Activated CD8-positive, alpha-beta memory T cell treated with anti-CD3 and anti-CD28 coated beads for 48 hours (primary cell): ENCODE data around the gene MGLL.

Experiments used
- DNase-seq, 3 experiments: peaks; one replicate each; pipeline ENCODE4 v3.0.0-alpha.2; 2020; ENCODE audit warnings: low read depth in 2 of 3, low spot score in 2 of 3

MGLL gene

DNA sequence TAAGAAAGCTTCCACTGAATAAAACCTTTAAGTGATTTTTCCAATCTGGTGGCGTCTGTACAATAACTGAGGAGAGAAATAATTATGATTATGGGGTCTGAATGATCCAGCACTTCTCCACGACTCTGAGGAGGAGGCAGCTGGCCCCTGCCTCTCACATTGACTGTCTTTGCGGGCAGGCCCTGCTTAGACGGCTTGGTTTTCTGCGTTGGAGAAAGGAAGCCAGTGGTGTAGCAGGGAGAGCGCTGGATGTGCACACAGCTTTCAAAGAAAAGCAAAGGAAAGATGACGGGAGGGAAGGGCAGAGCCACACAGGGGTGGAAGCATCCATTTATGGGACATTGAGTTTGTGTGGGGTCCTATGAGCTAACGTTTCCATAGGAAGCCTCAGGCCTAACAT, 62.5 kb downstream of the MGLL start:
- DNase-seq: no peak

DNA sequence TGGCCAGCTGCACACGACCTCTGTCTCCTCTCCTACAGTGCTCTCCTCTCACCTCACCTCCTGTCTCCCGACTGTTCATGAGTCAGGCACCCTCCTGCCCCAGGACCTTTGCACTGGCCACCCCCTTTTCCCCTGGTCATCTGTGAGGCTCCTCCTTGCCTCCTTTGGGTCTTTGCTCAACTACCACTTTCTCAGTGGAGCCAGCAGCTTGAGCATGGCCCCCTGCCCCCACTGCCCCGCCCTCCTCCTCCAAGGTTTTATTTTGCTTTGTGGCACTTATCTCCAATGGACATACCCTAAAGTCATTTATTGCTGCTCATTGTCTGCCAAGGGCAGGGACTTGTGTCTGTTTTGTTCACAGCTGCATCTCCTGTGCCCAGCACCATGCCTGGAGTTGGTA, 64.3 kb downstream of the MGLL start:
- no peak for DNase-seq

DNA sequence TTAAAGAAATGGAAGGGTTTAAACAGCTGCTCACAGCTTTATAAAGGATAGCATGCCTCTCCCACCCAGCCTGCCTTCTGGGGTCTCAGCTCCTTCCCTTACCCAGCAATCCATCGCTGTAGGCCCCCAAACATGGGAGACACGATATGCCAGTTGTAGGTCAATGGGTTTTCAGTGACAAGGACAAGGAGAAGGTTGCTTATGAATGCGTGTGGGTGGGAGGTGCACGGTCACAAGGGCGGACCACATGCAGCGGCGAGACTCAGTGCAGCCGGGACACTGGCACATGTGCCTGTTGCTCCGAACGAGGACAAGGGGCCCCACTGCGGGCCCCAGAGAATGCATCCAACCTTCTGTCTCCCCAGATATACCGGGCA, 67.0 kb downstream of the MGLL start:
- no peak for DNase-seq

DNA sequence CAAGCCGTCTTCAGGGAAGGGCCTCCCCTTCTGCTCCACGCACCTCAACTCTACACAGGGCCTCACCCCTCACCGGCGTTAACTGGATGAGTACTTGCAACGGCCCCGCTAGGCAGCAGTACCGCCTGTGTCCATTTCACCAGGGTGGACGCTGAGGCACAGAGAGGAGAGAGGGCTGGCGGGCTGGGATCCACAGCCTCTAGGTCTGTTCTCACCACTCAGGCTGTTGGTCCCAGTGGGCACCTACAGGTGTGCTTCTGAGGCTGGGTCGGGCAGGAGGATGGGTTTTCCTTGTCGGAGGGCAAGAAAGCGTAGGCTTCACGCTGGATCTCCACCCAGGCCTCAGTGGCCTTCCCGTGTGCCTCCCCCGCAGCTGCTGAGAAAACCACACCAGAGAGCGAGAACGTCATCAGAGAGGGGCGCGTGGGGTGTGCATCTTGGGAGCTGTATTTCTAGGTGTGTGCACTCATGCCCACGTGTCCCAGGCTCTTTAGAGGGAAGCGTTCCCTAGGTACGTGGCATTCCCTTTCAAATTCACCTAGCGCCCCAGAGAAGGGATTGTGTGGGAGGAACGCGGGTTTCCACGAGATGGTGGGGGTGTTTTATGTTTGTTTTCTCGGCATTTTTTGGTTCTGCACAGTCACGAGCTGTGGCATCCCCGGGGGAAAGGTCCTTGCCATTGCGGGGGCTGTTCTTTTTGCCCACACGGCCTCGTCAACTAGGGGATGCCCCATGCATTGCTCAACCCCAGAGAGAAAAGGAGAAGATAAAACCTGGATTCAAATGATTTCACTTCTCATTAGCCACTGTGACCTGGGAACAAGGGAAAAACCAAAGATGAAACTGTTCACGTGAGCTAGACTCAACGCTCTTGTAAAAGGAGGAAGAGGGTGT, 67.7 kb downstream of the MGLL start:
- peak in 2 of 3 experiments; percentile 16 to 18 for DNase-seq

DNA sequence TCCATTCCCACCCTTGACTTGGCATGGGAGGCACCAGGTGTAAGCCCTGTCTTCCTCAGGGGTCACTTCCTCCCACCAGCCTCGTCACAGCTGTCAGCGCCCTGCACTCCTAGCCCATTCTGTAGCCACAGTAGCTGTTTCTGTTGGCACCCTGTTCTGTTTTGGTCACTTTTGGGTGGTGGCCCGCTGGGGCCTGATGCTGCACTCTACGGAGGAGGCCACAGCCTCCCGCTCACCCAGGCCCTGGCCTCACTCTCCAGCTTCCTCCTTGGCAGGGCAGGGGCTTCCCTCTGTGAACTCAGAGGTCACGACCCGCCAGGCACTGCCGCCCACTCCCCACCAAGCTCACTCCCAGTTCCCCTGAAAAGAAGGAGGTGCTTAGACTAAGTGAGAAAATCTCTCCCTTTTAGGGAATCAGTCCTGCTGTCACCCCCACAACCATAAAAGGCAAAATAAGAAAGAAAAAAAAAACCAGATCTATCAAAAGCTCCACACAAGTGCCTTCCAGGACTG, 68.4 kb downstream of the MGLL start:
- no peak for DNase-seq

DNA sequence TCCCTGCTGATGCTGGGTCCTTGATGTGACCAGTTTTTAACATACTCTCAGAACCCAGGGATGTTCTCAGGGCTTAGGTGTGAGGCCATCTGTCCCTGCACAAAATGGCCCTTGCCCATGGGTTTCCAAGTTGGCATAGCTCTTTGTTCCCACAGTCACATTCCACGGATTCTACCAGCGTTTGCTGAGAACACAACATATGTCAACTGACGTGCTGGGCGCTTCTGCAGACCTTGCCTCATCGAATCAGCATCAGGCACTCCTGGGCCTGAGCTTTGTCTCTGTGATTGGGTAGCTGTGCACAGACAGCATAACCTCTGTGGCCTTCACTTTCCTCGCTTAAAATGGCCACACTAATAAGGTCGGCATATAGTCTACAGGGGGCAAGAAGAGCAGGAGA, 69.0 kb downstream of the MGLL start:
- DNase-seq: no peak

DNA sequence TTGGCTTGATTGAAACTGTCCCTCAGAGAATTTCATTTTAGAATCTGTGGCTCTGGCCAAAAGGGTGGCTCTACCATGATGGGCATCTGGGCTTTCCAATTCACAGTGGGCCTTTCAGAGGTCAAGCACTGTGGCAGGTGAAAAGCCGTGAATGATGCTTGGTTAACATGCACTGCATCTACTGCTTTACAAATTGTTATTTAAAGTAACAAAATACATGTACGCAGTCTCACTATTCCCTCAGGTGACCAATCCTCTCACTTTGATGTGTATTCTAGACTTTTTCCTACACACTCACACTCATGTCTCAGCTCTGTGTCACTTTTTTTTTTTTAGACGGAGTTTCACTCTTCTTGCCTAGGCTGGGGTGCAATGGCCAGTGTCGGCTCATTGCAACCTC, 70.5 kb downstream of the MGLL start:
- no peak for DNase-seq

DNA sequence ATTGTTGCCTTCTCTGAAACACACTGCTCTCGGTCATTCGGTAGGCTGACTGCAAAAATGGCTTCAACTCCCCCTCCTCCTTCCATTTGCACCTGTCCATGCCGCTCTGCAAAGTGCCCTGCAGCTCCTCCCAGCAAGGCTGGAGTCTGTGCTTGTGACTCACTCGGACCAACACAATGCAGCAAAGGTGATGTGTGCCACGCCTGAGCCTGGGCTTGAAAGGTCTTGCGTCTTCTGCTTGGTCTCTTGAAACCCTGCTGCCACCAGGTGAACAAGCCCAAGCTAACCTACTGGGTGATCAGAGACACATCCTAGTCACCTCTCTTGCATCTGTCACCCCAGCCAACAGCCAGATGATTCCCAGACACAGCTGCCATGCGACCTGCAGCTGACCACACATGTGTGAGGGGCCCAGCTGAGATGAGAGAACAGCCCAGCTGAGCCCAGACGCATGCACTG, 71.1 kb downstream of the MGLL start:
- no peak for DNase-seq

DNA sequence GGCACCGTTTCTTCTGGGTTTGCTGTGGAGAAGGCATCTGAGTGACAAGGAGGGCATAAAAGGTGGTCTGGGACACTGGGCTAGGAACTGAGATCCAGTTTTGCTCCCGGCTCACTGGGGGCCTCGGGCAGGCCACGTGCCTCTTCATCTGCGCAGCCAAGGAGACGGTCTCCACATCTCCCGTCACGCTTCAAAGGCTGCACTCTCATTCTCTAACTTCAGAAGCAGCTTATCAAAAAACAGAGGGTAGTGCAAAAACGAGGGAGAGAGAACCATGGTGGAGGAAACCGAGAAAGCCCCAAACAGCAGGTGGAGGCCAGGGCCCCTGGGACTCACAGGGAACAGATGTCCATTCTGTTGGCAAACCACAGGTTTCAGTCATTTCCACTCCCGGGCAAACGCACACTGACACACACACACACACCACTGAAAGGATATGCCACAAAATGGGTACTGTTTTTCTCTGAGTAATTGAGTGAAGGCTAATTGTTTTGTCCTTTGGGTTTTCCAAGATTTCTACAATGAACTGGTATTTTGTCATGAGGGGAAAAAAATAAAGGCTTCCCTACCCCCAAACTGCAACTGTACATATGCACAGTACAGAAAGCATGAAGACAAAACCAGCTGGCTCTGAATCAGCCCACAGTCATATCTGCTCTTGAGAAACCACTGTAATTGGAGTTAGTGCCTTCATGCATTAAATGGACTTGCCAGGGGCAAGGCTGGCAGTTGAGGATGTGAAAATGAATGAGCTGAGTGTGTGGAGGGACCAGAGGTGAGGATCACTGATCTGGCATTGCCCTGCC, 71.9 kb downstream of the MGLL start:
- no peak for DNase-seq

DNA sequence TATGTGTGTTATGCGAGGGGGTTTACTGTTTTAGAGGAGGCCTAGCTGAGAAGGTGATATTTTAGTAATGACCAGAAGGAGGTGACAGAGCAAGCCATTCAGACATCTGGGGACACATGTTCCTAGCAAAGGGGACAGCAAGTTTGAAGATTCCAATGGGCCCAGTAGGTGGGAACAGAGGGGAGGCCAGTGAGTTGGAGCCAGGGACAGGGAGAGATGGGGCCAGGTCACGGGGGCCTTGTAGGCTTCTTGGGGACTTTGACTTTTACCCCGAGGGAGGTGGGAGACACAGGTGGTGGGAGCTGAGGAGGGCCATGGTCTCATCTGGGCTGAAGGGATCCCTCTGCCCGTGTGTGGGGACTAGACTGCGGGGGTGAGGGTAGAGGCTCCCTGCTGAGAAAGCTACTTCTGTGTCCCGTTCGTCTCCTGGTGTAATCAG, 72.5 kb downstream of the MGLL start:
- no peak for DNase-seq

DNA sequence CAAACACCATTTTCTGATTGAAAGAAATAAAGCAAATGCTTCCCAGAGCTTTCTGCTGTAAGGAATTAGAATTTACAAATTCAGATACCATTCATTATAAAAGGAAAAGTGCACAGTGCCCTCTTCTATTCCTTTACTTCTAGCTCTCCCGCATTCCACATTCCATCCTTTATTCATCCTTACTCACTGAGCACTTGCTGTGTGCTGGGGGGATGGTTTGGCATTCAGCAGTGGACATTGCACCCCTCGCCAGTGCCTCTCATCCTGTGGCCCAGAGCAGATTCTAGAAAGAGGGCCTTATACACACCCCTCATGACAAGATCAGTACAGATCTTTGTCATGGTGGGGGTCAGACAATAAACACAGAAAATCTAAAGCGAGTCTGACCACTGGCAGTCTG, 73.0 kb downstream of the MGLL start:
- no peak for DNase-seq

DNA sequence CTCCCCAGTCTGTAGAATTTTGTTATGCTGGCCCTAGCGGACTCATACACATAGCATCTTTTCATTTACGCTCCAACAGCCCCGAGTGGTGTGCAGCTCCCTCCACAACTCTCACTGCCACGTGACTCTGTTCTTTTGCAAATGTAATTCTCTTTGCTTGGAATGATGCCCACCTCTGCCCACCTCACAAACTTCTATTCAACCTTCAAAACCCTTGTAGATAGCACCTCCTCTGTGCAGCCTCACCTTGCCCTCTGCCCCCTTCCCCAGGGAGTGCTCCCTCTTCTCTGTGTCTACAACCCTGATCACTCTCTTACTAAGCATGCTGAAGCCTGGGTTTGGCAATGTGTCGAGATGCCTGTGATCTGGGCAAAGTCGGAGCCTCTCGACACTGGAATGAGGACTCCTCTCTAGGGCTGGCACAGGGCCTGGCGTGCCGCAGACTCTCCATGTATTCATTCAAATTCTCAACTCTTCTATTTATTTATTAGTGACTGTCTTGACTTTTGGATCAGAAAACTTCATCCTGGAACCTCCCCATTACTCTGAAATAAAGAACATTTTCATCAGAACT, 73.5 kb downstream of the MGLL start:
- DNase-seq: no peak

DNA sequence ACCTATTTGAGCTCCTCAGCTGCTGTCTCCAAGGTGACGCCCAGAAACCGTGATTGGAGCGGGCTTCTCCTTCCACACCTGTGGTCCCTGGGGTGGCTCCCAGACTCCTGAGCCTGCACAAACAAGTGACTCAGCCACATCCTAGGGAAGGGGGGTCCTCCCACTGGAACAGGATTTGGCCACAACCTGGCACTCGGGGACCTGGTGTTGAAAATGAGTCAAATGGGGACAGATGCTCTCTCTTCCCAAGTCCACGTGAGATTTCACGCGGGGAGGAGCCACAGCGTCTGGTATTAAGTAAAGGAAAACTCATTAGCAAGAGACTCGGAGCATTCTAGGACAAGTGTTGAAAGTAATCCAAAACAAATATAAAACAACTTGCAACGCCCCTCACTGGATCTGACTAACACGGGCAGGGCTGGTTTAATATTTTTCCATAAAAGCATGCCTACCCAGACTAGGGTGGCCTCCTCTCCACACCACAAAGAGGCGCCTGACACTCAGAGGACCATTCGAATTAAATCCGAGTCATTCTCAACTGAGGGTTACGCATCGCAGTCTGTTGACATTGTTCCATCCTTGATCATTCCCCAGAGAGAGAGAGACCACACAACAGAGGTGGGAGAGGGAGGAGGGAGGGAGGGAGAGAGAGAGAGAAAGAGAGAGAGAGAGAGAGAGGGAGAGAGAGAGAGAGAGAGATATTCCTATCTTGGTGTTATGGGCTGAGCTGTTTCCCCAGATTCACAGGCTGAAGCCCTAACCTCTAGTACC, 74.4 kb downstream of the MGLL start:
- DNase-seq: no peak

DNA sequence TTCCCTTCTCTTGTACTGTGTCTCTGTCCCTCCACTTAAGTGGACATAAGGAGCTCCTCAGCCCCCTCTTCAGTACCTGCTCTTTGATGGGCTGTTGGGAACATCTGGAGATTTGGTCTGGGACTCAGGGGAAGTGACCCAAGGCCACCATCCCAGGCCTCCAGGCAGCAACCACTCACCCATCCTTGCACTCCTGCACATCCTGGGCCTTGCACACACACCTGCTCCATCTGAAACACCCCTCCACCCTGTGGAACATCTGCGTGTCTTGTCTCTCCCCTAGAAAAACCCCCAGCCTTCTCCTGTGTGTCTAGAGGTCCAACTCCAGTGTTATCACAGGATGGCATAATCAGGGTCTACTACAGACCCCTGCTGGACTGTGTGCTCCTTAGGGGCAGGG, 75.2 kb downstream of the MGLL start:
- DNase-seq: no peak

DNA sequence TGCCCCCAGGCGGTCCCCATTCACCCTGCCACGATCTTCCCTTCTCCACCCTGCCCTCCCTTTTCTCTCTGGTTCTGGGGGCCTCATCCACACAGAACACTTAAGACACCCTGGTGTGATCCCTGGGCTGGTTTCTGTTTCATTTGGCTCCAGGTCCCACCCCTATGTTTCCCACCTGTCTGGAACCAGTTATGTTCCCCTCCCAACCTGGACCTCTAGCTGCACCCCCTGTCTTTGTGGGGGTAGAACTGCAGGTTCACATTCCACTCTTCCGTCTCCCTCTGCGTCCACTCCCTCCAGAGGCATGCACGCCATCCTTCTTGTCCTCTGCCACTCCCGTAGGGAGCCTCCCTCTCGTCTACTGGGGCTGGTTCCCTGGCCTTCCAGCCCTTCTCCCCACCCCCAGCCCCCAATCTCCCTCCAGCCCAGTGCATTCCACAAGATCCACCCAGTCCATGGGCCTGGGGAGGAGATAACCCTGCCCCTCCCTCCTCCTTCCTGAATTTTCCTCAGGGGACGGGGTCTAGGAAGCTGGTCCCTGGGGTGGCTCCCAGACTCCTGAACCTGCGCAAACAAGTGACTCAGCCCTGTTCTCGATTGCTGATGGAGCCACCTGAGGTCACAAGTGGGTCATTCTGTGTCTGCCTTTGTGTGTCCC, 75.8 kb downstream of the MGLL start:
- DNase-seq: no peak

DNA sequence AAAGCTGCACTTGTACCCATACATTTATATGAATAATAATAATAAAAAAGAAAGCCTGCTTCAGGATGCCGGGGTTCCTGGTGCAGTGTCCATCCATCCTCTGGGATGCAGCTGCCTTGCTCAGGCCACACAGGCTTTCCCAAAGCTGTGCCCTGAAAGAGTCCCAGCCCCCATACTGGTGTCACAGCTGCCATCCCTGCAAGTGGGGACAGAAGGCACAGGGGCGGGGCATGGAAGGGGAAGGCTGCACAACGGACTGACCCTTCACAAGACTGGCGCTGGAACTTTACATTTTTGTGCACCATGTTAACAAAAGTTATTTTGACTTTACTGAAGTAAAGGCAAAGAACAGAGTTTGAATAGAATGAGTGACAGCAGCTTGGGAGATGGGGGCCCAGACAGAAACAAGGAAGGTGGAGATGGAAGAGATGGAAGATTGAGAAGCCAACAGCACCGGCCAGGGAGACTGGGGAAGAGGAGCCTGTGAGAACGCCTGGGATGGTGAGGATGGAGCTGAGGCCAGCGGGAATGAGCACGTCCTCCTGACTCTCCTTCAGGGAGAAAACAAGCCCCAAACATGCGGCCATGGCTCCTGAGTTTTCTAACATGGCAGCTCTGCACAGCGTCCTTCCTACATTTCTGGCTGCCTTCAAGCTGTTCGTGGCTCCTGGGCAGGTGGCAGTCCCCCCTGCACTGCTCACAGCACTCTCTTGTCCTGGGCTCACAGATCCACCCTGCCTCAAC, 76.5 kb downstream of the MGLL start:
- no peak for DNase-seq

DNA sequence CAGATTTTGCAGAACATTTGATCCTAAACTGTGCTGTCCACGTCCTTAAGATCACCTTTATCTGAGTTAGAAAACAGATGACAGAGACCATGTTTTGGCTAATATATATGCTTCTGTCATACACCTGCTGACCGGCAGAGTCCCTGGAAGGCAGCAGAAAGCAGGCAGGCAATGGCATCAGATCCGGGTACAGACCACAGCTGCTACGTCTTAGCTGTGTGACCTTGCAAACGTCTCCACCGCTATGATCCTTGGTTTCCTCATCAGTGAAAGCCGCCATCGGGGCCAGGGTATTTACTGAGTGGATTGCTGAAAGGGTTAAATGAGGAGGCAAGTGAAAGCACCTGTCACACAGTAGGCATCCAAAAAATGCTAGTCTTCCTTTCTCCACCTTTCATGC, 77.4 kb downstream of the MGLL start:
- DNase-seq: no peak

DNA sequence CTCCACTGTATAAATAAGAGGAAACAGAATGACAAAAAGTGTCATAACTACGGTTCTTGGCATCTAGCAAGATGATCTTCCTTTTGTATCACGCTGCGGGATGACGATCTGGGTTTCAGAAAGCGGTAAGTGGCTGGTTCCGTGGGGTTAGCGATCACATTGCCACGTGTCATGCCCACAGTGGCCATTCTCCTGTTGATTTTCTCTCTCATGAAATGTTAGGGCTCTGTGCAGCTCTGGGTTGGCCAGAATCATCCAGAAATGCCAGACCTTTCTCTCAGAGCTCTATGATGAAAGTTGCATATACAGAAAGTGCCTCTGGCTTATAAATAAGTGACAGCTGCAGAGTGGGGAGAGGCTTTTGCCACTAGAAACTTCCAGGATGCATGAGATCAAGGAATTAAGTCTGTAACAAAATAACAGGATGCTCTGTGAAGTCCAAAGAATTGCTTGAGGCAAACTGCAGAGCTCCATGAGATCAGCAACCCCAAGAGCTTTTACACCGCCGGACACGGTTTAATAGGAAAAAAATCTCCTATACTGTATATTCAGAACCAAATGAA, 78.0 kb downstream of the MGLL start:
- no peak for DNase-seq
